HepG2 (cell line): ENCODE data around the gene HCFC1R1. TPM values are rescaled to one million over a fixed set of nuclear protein-coding genes. Genes with fewer than 3 reads are reported as not detected.

Experiments used
- CREB1 ChIP-seq, 2 experiments: fragments of 450-650 bp in 1 of 2; IDR thresholded peaks; 2 replicates each; pipeline ENCODE4 v1.6.1; 2016 to 2017; ENCODE audit warnings: control low read depth in 1 of 2, mild to moderate bottlenecking in 1 of 2, missing compliant biosample characterization in 1 of 2, missing genetic modification characterization in 1 of 2
- GMEB1 ChIP-seq: sonication (generic); formaldehyde crosslinking; IDR thresholded peaks from 2 replicates; pipeline ENCODE4 v1.5.1; 2020; ENCODE audit warnings: missing genetic modification reagents, mild to moderate bottlenecking, borderline replicate concordance
- HMGXB4 ChIP-seq, 2 experiments: sonication (generic) in 1 of 2; formaldehyde crosslinking in 1 of 2; IDR thresholded peaks; 2 replicates each; pipeline versions ENCODE4 v1.4.0 to v1.6.1; 2018 to 2020; ENCODE audit warnings: missing genetic modification reagents in 2 of 2, borderline replicate concordance in 1 of 2, low read depth in 1 of 2, mild to moderate bottlenecking in 1 of 2, missing biosample characterization in 1 of 2
- MATR3 ChIP-seq: sonication (generic); formaldehyde crosslinking; IDR thresholded peaks from 2 replicates; pipeline ENCODE4 v1.4.0; 2020; ENCODE audit warnings: missing genetic modification reagents
- MXD4 ChIP-seq: IDR thresholded peaks from 2 replicates; pipeline ENCODE4 v1.6.1; 2016; ENCODE audit warnings: mild to moderate bottlenecking, missing biosample characterization, missing genetic modification reagents
- MXI1 ChIP-seq: IDR thresholded peaks from 3 replicates; pipeline ENCODE4 v1.6.1; 2012; ENCODE audit warnings: low read depth, low read length, inconsistent platforms, borderline replicate concordance
- MYPOP ChIP-seq: sonication (generic); formaldehyde crosslinking; IDR thresholded peaks from 2 replicates; pipeline ENCODE4 v1.8.1; 2023; ENCODE audit warnings: mild to moderate bottlenecking, moderate library complexity, missing genetic modification reagents
- NFKBIZ ChIP-seq: IDR thresholded peaks from 2 replicates; pipeline ENCODE4 v1.6.1; 2018; ENCODE audit warnings: missing genetic modification reagents, missing compliant biosample characterization
- NFYB ChIP-seq: sonication (generic); formaldehyde crosslinking; IDR thresholded peaks from 2 replicates; pipeline ENCODE4 v1.4.0; 2020; ENCODE audit warnings: missing genetic modification reagents
- PBX2 ChIP-seq: IDR thresholded peaks from 2 replicates; pipeline ENCODE4 v1.6.1; 2016; ENCODE audit warnings: control low read depth
- SMARCC2 ChIP-seq: fragments of 450-650 bp; IDR thresholded peaks from 2 replicates; pipeline ENCODE4 v1.6.1; 2017; ENCODE audit warnings: antibody characterized with exemption, mild to moderate bottlenecking
- SMC3 ChIP-seq: IDR thresholded peaks from 2 replicates; pipeline ENCODE4 v1.6.1; 2011; ENCODE audit warnings: low read length, improper control_type of control experiment
- STAG1 ChIP-seq: sonication (generic); formaldehyde crosslinking; IDR thresholded peaks from 2 replicates; pipeline ENCODE4 v1.4.0; 2020; ENCODE audit warnings: missing genetic modification reagents
- TFDP2 ChIP-seq: sonication (generic); formaldehyde crosslinking; IDR thresholded peaks from 2 replicates; pipeline ENCODE4 v1.4.0; 2020; ENCODE audit warnings: missing genetic modification reagents
- ZNF264 ChIP-seq: sonication (generic); formaldehyde crosslinking; IDR thresholded peaks from 2 replicates; pipeline ENCODE4 v1.4.0; 2020; ENCODE audit warnings: missing genetic modification reagents
- ZNF609 ChIP-seq: sonication (generic); formaldehyde crosslinking; IDR thresholded peaks from 2 replicates; pipeline ENCODE4 v1.4.0; 2020; ENCODE audit warnings: mild to moderate bottlenecking, missing genetic modification reagents, borderline replicate concordance
- polyA plus RNA-seq, 8 experiments: library from polyadenylated mRNA; depleted of rRNA in 3 of 8; stranded (reverse) in 7 of 8; unstranded in 1 of 8; fragments of >200 nt; fragmentation: Illumina TruSeq in 4 of 8; extraction: Trizol in 4 of 8; gene quantifications; 2 replicates each; pipeline versions ENCODE4 v1.2.1 to v1.2.3, GENCODE V29; 2011 to 2016; ENCODE audit warnings: low read depth in 4 of 8, missing spikeins in 1 of 8, mixed read lengths in 1 of 8; ENCODE audit not compliant: insufficient read depth in 1 of 8
- total RNA-seq, 5 experiments: library from RNA; depleted of rRNA; stranded (reverse); fragments of >200 nt; fragmentation: Illumina TruSeq; extraction: Trizol; gene quantifications; 2 replicates each; pipeline ENCODE4 v1.2.3, GENCODE V29; 2016; ENCODE audit warnings: low read depth in 1 of 5

The HCFC1R1 gene
- total and polyA plus RNA-seq, 2 of the 13 experiments (the other 11 are each of a cell fraction or from before 2014, with no cell fraction given), result 13.8 to 16.1 TPM

GRCh38 chr16:3003582-3004270, 20.0 kb downstream of the HCFC1R1 start (continued):
- TF ChIP-seq MATR3 (CRISPR knock-in tag) (no peak), NFYB (CRISPR knock-in tag) (peak; percentile 99), CREB1 (IDR thresholded peaks at IDR 0.05) (peak; percentile 79), CREB1 (CRISPR knock-in tag; IDR thresholded peaks at IDR 0.05) (no peak), TFDP2 (CRISPR knock-in tag) (peak; percentile 95), HMGXB4 (CRISPR knock-in tag; IDR thresholded peaks at IDR 0.05; ENCODE audit: borderline replicate concordance in 1 of 2, low read depth in 1 of 2) (peak; percentile 69 to 86; a peak in 2 of 4 replicates), PBX2 (CRISPR knock-in tag) (peak; percentile 88), STAG1 (CRISPR knock-in tag) (peak; percentile 94), MXD4 (CRISPR knock-in tag) (peak; percentile 44; the same call in 1 of the 2 replicates), SMC3 (peak; percentile 3; the same call in 1 of the 2 replicates), NFKBIZ (CRISPR knock-in tag) (0 out of 2 replicates have a peak, but pooled peaks have one; percentile 19), SMARCC2 (no peak), MXI1 (peak; percentile 70; the same call in 1 of the 3 replicates), ZNF609 (CRISPR knock-in tag) (no peak), ZNF264 (0 out of 2 replicates have a peak, but pooled peaks have one; percentile 38), GMEB1 (peak; percentile 72; the same call in 1 of the 2 replicates), MYPOP (peak; percentile 78; the same call in 1 of the 2 replicates)
